Hematopoietic multipotent progenitor cell (in vitro differentiated cells): ENCODE data around the gene CTNNA2. TPM values are rescaled to one million over a fixed set of nuclear protein-coding genes. Genes with fewer than 3 reads are reported as not detected.

ENCODE experiments used
- DNase-seq, 3 donors: peaks; one replicate each; pipeline ENCODE4 v3.0.0-alpha.2; 2011 to 2015; ENCODE audit warnings: low read depth in 2 of 3, low spot score in 2 of 3
- total RNA-seq: library from RNA; depleted of rRNA; stranded (reverse); fragments of >200 nt; gene quantifications from one replicate; pipeline ENCODE4 v1.2.3, GENCODE V29; 2012

CTNNA2 gene
- total RNA-seq, 1 donor = not detected

GRCh38 chr2:80501874-80502624 is 989.2 kb downstream of the CTNNA2 start:
- no peak for DNase-seq

- no peak for DNase-seq
Observed at GRCh38 chr2:80506563-80506962, 993.7 kb downstream of the CTNNA2 start.

- DNase-seq = no peak
Observed at GRCh38 chr2:80510716-80511115, 997.9 kb downstream of the CTNNA2 start.

DNA sequence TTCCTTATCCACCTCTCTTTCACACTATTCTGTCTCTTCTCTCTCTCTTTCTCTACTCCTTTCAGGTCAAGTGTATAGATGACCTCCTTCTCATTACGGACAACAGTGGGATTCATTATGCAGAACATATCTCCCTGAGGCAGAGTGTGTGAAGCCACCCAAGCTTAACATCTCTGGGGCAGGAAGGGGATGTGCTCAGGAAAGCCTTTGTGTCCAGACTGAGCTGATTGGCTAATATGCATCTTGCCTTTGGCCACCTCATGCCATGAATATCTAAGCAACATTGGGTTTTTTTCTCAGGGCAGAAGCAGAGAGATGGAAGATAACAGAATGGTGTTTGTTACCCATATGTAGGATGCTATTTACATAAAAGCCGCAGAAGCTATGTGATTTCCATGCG is 1003.1 kb downstream of the CTNNA2 start:
- DNase-seq = no peak

- no peak for DNase-seq
Observed at GRCh38 chr2:80517316-80517715, 1004.5 kb downstream of the CTNNA2 start.

DNA sequence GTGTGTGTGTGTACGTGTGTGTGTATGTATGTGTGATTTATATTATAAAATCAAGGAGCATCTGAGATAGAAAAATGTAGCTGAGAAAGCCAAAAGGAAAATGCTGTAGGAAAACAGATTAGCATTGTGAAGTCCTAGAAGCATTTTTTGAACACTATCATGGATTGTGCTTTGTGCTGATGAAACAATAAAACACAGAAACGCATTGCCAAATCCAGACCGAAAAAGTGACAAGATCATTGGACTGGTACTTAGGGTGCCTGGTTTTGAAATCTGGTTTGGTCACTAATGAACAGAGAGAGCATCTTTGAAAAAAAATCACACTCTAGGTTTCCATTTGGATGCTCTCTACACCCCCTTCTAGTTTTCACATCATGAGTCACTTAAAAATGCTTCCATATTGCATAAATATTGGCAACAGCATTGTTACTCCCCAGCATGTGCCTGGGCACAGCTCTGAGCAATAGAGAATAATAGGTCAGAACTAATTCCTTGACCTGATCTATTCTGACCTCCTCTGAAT is 1006.3 kb downstream of the CTNNA2 start:
- DNase-seq = no peak

GRCh38 chr2:80519699-80520291 is 1006.9 kb downstream of the CTNNA2 start:
- DNase-seq = no peak

GRCh38 chr2:80525152-80525551 is 1012.3 kb downstream of the CTNNA2 start:
- no peak for DNase-seq

DNA sequence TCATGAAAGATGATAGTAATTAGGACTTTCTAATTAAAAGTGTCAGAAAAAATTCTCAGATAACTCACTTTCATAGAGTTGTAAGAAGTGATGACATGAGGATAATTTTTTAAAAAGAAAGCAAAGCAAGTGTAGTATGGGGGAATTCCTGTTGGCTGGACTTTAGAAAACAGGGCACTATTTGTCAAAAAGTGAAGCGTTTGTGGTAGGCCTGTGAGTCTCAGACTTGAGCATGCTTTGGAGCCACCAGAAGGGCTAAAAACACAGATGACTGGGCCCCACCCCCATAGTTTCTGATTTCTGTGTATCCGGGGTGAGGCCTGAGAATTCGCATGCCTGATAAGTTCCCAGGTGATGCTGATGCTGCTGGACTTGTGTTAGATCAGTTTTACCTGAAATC is 1014.3 kb downstream of the CTNNA2 start:
- no peak for DNase-seq

GRCh38 chr2:80529466-80530165 is 1016.8 kb downstream of the CTNNA2 start:
- DNase-seq = no peak

GRCh38 chr2:80530442-80531064 is 1017.7 kb downstream of the CTNNA2 start:
- no peak for DNase-seq

DNA sequence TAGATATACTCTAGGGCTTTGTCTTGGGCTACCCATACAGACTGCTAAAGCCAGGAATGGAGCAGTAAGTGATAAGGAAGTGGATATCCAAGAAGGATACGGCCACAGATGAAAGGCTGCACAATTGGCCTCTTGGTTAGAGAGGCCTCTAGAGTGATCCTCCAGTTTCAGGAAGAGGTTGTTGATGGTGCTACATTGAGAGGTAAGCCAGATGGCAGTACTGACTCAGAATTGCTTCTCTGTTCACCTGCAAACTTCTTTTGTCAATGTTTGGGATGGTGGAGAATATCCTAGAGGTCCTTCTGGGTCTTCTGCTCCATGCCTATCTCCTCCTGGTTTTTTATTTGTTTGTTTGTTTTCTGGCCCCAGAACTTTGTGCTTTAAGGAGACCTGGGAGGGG is 1018.5 kb downstream of the CTNNA2 start:
- DNase-seq = no peak

- no peak for DNase-seq
Observed at GRCh38 chr2:80545420-80546210, 1032.8 kb downstream of the CTNNA2 start.

GRCh38 chr2:80546766-80547165 is 1033.9 kb downstream of the CTNNA2 start:
- no peak for DNase-seq

- DNase-seq = no peak
Observed at GRCh38 chr2:80547344-80547743, 1034.5 kb downstream of the CTNNA2 start.

DNA sequence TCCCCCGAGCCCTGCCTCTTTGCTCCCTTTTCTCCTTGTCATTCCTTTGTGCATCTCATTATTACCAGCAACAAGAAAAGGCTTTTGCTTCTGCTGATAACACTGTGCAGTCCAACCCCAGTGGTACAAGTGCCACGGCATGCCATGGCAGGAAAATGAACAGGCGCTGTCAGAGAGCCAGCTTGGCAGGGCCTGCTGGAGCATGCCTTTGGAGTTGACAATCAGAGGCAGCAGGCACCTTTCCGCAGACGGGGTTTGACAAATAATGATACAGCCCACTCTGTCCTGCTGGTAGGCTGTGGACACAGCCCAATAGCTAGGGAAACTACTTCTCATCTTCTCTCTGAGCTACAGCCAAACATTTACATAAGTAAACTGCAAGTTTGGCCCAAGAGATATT is 1035.6 kb downstream of the CTNNA2 start:
- no peak for DNase-seq

DNA sequence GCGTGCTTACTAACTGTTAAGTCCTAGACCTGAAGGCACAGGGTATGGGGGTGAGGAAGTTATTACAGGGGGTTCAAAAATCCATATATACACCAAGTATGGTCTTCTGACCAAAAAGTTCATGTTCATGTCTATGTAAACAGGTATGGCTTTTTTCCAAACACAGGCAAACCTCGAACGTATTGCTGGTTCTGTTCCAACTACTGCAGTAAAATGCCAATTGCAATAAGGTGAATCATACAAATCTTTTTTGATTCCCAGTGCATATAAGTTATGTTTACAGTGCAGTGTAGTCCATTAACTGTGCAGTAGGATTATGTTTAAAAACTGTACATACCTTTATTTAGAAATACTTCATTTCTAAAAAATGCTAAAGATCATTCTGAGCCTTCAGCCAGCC is 1037.0 kb downstream of the CTNNA2 start:
- DNase-seq = no peak

DNA sequence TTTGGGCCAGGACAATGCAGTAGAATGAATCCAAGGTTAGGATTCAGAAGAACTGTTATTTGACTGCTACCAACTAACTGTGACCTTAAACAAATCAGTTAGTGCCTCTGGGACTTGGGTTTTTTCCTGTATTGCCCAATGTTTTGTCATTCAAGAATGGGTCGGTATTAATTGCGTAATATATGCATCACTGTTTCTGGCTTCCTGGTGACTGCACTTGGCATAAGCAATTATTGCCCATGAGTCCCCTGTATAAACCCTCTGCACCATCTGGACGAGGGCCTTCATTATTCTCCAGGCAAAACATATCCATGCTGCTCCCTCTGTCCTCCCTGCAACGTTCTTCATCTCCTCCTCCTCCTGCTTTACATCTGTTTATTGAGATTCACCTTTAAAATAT is 1047.5 kb downstream of the CTNNA2 start:
- DNase-seq = no peak

- no peak for DNase-seq
Observed at GRCh38 chr2:80568011-80568410, 1055.2 kb downstream of the CTNNA2 start.

GRCh38 chr2:80573167-80573566 is 1060.3 kb downstream of the CTNNA2 start:
- no peak for DNase-seq
